Kasumi-1 (cell line): ENCODE results near the gene BARX1.

Source experiments
- DNase-seq, 2 experiments: peaks; one replicate each; lab custom pipeline; 2025; lab: John Stamatoyannopoulos, UW

BARX1 gene

DNA sequence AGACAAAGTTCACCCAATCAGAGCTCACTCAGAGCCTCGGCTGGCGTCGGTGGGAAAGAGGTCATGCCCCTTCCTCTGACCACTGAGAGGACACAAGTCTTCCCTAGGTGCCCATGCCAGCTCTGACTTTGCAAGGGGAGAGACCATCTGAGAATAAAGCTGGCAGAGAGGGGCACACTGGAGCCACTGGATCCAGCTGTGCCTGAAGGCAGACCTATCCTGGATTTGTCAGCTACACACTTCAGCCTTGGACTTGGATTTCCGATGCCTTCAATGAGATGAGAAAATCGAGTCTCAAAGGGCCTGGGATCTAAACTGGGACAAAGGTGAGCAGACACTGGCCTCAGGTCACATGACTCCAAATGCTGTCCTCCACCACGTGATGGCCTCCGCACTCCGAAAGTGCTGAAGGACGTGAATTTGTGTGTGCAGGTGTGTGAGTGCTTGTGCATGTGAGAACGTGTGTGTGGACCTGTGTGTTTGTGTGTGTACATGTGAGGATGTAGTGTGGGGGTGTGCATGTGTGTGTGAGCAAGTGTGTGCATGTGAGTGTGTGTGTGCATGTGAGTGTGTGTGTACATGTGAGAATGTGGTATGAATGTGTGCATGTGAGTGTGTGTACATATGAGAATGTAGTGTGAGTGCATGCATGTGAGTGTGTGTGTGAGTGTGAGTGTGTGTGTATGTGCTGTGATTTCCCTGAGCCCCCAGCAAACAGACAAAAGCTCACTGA, 37.9 kb downstream of the BARX1 start:
- no peak for DNase-seq

- no peak for DNase-seq
These were observed 38.8 kb downstream of the BARX1 start for GRCh38 chr9:93916358-93916757.

- DNase-seq, result no peak
These were observed 43.2 kb downstream of the BARX1 start for GRCh38 chr9:93911801-93912554.

DNA sequence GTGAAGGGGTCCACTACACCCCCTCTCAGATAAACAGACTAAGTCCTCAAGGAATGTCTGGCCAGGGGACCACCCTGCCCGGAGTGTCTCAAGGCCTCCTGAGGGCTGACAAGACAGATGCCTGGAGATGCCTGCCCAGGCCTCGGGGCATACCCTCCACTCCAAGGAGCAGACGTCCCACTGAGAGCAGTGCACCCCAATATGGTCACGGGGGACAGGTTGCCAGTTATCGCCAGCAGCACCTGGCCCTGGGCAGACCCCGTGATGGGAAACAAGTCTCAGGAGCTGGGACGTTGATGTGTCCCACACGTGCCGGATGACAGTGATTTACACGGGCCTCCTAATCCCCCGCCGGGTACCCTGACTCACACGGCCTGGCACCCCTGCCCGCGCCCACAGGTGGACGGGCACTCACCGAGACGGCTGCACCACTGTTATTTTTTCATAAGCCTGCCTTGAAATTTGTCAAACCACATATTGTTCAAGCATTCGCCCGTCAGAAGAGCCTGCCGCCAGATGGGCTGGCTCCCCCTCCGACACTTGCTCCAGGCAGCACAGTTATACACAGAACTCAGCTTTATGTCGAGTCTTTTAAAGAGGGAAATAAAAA, 43.9 kb downstream of the BARX1 start:
- no peak for DNase-seq

DNA sequence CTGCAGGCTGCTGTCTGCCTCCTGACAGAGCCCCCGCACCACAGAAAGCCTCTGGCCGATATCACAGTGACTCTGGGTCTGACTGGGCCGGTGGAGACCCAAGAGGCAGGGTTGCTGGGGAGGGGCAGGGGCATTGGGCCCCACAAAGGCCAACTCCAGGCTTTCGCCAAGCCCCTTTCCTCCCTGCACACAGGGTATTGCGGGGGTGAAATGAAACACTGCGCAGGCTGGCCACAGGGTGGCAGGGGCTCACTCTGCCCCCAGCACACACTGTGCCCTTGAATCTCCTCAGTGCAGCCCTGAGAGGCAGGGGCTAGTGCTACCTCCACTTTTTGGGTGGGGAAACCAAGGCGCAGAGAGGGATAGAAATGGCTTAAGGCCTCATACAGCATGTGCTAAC, 44.6 kb downstream of the BARX1 start:
- no peak for DNase-seq

- no peak for DNase-seq
These were observed 45.0 kb downstream of the BARX1 start for GRCh38 chr9:93910196-93910595.

DNA sequence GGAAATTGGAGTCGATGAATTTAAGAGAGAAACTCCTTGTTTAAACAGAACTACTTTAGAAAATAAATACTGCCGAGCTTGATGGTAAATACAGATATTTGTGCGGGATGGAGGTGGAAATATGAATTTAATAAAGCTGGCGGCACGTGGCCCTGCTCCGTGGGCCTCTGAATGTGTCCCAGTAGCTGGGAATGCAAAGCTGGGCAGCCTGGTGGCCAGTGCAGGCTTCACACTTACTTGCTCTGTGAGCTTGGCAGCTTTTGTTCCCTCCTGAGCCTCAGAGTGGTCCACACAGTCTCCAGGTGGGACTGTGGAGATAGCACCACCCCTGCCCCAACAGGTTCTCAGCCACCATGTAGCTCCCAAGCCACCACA, 45.9 kb downstream of the BARX1 start:
- no peak for DNase-seq

- no peak for DNase-seq
These were observed 46.4 kb downstream of the BARX1 start for GRCh38 chr9:93908591-93909241.

DNA sequence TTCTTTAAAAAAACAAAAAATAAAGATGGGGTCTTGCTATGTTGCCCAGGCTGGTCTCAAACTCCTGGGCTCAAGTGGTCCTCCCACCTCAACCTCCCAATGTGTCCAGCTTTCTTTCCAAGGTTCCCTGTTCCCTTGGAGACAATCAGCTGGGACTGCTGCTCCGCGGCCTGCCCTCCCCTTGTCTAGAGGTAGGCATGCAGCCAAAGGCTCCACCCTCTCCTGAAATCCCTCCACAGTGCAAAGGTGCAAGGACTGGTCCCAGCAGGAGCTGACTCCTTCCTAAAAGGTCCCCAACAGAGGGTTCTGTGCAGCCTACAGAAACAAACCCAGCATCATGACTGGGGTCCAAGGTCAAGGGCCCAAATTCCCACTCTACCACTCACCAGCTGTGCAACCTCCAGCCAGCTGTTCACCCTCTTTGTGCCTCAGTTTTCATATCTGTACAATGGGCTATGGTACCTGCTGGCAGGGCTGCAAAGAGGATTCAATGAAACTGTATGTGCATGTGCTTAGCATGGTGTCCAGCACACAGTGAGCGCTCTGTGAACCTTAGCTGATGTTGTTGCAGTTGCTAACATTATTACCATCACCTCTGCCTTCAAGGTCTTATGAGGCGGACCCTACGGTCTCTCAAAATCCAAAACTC, 47.5 kb downstream of the BARX1 start:
- DNase-seq, result no peak

- DNase-seq, result no peak
These were observed 48.8 kb downstream of the BARX1 start for GRCh38 chr9:93906195-93906880.

- no peak for DNase-seq
These were observed 49.6 kb downstream of the BARX1 start for GRCh38 chr9:93905473-93906133.

GRCh38 chr9:93904649-93905472, 50.3 kb downstream of the BARX1 start:
- DNase-seq, result no peak

GRCh38 chr9:93903886-93904648, 51.1 kb downstream of the BARX1 start:
- no peak for DNase-seq

- DNase-seq, result no peak
These were observed 52.1 kb downstream of the BARX1 start for GRCh38 chr9:93902780-93903655.

DNA sequence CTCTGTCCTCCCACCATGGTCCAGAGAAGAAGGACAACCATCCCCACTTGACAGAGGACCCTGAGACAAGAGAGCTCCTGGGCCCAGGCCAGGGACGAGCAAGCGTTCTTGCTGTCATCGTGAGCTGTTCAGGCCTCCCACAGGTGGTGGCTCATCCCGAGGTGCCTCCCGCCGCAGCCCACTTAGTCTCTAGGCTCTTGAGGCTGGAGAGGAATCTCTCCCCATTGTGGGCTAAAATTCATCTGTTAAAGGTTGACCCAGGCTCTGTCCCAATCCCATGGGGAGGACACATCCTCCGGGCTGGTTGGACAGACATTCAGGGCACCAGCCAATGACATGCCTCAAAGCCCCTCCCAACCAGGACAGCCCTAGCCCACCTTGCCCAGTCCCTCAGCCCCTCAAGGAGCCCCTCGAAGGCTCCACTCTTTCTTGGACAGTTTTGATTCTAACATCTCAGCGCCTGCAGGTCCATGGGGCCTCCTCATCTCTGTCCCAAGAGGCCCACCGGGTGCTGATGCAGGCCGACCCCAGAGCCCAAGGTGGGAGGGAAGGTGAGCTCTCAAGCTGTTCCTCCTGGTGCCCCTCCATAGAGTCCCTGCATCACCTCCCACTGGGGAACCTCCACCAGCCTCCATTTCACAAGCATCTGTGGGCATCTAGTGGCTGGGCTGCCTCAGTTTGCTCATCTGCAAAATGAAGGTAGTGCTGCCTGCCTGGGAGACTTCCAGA, 52.9 kb downstream of the BARX1 start:
- DNase-seq, result no peak
